HepG2 (cell line): ENCODE measurements around the gene GPX2. TPM values are rescaled to one million over a fixed set of nuclear protein-coding genes. Genes with fewer than 3 reads are reported as not detected.

ENCODE experiments used
- BORCS8-MEF2B ChIP-seq: sonication (generic); formaldehyde crosslinking; IDR thresholded peaks from 2 replicates; pipeline ENCODE4 v1.8.0; 2022; ENCODE audit warnings: mild to moderate bottlenecking, missing genetic modification reagents
- RBM22 ChIP-seq: fragments of 200-400 bp; formaldehyde crosslinking; optimal IDR thresholded peaks from 2 replicates; pipeline ENCODE3; 2017; ENCODE audit warnings: mild to moderate bottlenecking, low read length, moderate library complexity
- TAF1 ChIP-seq: sonication (generic); formaldehyde crosslinking; IDR thresholded peaks from 2 replicates; pipeline ENCODE4 v1.4.0; 2020; ENCODE audit warnings: missing genetic modification reagents
- TGIF2 ChIP-seq: IDR thresholded peaks from 2 replicates; pipeline ENCODE4 v1.6.1; 2016; ENCODE audit warnings: control low read depth, missing compliant biosample characterization
- YEATS2 ChIP-seq: sonication (generic); formaldehyde crosslinking; IDR thresholded peaks from 2 replicates; pipeline ENCODE4 v1.4.0; 2020; ENCODE audit warnings: missing genetic modification reagents, borderline replicate concordance
- ZFX ChIP-seq: sonication (generic); formaldehyde crosslinking; IDR thresholded peaks from 2 replicates; pipeline ENCODE4 v1.4.0; 2020; ENCODE audit warnings: mild to moderate bottlenecking, low read depth, missing genetic modification reagents, moderate library complexity
- ZNF780A ChIP-seq: sonication (generic); formaldehyde crosslinking; IDR thresholded peaks from 2 replicates; pipeline ENCODE4 v1.8.0; 2022; ENCODE audit warnings: mild to moderate bottlenecking, missing genetic modification reagents, moderate library complexity
- polyA plus RNA-seq, 8 experiments: library from polyadenylated mRNA; depleted of rRNA in 3 of 8; stranded (reverse) in 7 of 8; unstranded in 1 of 8; fragments of >200 nt; fragmentation: Illumina TruSeq in 4 of 8; extraction: Trizol in 4 of 8; gene quantifications; 2 replicates each; pipeline versions ENCODE4 v1.2.1 to v1.2.3, GENCODE V29; 2011 to 2016; ENCODE audit warnings: low read depth in 4 of 8, missing spikeins in 1 of 8, mixed read lengths in 1 of 8; ENCODE audit not compliant: insufficient read depth in 1 of 8
- total RNA-seq, 5 experiments: library from RNA; depleted of rRNA; stranded (reverse); fragments of >200 nt; fragmentation: Illumina TruSeq; extraction: Trizol; gene quantifications; 2 replicates each; pipeline ENCODE4 v1.2.3, GENCODE V29; 2016; ENCODE audit warnings: low read depth in 1 of 5
- TF ChIP-seq, protein P1 (sequence below): sonication (generic); formaldehyde crosslinking; conservative IDR thresholded peaks from 2 replicates; pipeline ENCODE4 v1.8.0; 2022; ENCODE audit warnings: missing genetic modification reagents
- TF ChIP-seq, protein P2 (sequence below): sonication (generic); formaldehyde crosslinking; IDR thresholded peaks from 2 replicates; pipeline ENCODE4 v1.5.1; 2020; ENCODE audit warnings: mild to moderate bottlenecking, missing genetic modification reagents, moderate library complexity

Gene GPX2
- total and polyA plus RNA-seq, 2 of the 13 experiments (the other 11 are each of a cell fraction or from before 2014, with no cell fraction given) = 526 to 674 TPM

DNA sequence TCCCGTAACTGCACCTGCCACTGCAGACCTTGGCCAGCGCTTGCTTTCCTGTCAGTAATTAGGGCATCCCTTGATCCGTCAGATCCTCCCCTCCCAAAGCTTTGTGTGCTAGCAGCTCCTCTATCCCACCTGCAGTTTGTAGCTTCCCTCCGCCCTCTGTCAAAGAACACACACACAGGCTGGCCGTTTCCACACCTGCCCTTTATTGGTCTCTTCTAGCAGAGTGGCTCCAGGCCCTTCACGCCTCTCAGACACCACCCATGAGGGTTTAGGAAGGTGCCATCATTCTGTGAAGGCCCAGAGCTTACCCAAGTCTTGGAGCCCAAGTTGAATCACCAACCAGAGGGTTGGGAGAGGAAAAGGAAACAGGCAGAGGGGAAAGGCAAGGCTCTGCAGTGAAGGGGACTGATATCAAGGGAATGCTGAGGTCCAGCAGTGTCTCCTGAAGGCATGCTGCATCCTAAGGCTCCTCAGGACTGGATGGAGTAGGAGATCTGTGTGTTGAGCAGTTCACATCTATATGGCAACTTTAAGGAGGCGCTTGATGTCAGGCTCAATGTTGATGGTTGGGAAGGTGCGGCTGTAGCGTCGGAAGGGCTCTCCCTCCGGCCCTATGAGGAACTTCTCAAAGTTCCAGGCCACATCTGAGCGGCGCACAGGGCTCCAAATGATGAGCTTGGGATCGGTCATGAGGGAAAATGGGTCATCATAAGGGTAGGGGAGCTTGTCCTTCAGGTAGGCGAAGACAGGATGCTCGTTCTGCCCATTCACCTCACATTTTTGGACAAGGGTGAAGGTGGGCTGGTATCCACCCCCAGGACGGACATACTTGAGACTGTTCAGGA lies 3.4 kb downstream of the GPX2 start (continued):
- TF ChIP-seq, protein P1, sequence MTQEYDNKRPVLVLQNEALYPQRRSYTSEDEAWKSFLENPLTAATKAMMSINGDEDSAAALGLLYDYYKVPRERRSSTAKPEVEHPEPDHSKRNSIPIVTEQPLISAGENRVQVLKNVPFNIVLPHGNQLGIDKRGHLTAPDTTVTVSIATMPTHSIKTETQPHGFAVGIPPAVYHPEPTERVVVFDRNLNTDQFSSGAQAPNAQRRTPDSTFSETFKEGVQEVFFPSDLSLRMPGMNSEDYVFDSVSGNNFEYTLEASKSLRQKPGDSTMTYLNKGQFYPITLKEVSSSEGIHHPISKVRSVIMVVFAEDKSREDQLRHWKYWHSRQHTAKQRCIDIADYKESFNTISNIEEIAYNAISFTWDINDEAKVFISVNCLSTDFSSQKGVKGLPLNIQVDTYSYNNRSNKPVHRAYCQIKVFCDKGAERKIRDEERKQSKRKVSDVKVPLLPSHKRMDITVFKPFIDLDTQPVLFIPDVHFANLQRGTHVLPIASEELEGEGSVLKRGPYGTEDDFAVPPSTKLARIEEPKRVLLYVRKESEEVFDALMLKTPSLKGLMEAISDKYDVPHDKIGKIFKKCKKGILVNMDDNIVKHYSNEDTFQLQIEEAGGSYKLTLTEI = no peak
- TF ChIP-seq TAF1 (CRISPR knock-in tag) = 0 out of 2 replicates have a peak, but pooled peaks have one; percentile 19
- TF ChIP-seq, protein P2, sequence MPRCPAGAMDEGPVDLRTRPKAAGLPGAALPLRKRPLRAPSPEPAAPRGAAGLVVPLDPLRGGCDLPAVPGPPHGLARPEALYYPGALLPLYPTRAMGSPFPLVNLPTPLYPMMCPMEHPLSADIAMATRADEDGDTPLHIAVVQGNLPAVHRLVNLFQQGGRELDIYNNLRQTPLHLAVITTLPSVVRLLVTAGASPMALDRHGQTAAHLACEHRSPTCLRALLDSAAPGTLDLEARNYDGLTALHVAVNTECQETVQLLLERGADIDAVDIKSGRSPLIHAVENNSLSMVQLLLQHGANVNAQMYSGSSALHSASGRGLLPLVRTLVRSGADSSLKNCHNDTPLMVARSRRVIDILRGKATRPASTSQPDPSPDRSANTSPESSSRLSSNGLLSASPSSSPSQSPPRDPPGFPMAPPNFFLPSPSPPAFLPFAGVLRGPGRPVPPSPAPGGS (CRISPR knock-in tag) = 0 out of 2 replicates have a peak, but pooled peaks have one; percentile 28
- TF ChIP-seq ZFX (CRISPR knock-in tag) = 0 out of 2 replicates have a peak, but pooled peaks have one; percentile 22
- peak; percentile 37 for TF ChIP-seq TGIF2
- 0 out of 2 replicates have a peak, but pooled peaks have one; percentile 8 for TF ChIP-seq YEATS2
- no peak for TF ChIP-seq RBM22
- no peak for TF ChIP-seq BORCS8-MEF2B
- 0 out of 2 replicates have a peak, but pooled peaks have one; percentile 31 for TF ChIP-seq ZNF780A (CRISPR knock-in tag)
